GM10248 (cell line): ENCODE results near the gene NHS.

ENCODE experiments used
- CTCF ChIA-PET: fragments of 300-600 bp; sonication (Branson Sonifier 250); formaldehyde crosslinking; extraction: SDS; loops from one replicate; lab custom pipeline; 2021; ENCODE audit warnings: antibody characterized with exemption; lab: Yijun Ruan, JAX
- POLR2A ChIA-PET: fragments of 350-650 bp; sonication (Branson Sonifier 250); formaldehyde crosslinking; extraction: SDS; loops from one replicate; lab custom pipeline; 2020; ENCODE audit warnings: antibody characterized with exemption; lab: Yijun Ruan, JAX
- DNase-seq: peaks from one replicate; pipeline ENCODE4 v3.0.0; 2012; ENCODE audit errors: extremely low spot score
- TF ChIP-seq, protein P1 (sequence below): IDR thresholded peaks from 2 replicates; pipeline ENCODE4 v1.5.1; 2012; ENCODE audit warnings: mild to moderate bottlenecking, low read depth; ENCODE audit errors: extremely low read depth, missing control alignments, control extremely low read depth

Gene NHS

DNA sequence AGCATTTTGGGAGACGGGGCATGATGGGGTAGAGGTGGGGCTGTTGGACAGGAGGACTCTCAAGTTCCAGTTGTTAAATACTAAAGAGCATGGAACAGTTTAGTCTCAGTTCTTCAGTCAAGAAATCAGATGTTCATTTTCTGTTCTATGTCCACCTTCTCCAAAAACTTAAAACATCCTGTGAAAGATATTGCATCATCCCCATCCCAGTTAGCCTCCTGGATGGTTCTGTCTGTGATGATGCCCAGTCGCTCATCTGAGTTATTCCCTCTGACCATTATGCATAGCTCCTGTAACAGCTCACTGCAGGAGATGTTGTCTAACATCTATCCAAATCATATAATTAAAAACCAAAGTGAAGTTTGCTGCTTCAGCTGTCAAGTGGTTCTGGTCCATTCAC lies 330.2 kb downstream of the NHS start:
- ChIA-PET POLR2A (no interaction called here), CTCF (interaction anchor here (1.3 kb wide), 1 partner anchor 13 kb away, joined by 3 read pairs; no protein-coding TSS in a partner anchor)
- DNase-seq = no peak
- TF ChIP-seq, protein P1, sequence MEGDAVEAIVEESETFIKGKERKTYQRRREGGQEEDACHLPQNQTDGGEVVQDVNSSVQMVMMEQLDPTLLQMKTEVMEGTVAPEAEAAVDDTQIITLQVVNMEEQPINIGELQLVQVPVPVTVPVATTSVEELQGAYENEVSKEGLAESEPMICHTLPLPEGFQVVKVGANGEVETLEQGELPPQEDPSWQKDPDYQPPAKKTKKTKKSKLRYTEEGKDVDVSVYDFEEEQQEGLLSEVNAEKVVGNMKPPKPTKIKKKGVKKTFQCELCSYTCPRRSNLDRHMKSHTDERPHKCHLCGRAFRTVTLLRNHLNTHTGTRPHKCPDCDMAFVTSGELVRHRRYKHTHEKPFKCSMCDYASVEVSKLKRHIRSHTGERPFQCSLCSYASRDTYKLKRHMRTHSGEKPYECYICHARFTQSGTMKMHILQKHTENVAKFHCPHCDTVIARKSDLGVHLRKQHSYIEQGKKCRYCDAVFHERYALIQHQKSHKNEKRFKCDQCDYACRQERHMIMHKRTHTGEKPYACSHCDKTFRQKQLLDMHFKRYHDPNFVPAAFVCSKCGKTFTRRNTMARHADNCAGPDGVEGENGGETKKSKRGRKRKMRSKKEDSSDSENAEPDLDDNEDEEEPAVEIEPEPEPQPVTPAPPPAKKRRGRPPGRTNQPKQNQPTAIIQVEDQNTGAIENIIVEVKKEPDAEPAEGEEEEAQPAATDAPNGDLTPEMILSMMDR = no peak

DNA sequence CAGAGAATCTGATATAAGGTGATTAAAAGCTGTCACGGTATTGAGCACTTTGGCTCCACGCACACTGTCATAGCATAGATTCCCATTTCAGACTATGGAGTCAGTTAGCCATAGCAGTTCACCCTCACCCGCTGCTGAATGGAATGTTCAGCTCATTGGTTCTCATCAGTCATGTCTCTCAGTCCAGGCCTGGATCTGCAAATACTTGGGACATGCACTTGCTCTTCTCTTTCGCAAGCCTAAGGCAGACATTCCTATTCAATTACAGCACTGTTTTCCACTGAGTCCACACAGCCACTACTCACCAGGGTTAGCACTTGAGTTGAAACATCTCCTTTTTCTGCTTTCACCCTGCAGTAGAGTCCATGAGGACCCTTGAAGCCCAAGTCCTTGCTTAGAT lies 331.7 kb downstream of the NHS start:
- TF ChIP-seq, protein P1 = no peak
- POLR2A ChIA-PET = no interaction called here
- CTCF ChIA-PET = no interaction called here
- DNase-seq = no peak

DNA sequence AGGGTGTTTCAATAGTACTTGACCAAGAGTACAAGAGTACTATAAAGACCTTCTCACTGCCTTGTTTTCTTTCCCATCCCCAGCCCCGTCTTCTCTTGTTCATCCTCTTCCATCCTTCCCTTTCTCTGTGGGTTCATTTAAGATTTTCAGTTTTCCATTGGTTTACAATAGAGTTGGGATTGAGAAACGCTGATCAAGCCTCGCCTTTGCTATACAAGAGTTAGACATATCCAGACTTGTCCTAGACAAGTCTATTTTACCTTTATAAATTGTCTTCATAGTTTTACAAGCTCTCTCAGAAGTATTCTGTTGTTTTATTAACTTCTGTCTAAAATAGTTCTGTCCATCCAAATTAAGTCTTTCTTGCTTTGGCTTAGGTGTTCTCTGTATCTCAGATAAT lies 332.7 kb downstream of the NHS start:
- no peak for DNase-seq
- TF ChIP-seq, protein P1 = no peak
- ChIA-PET CTCF (no interaction called here), POLR2A (no interaction called here)

DNA sequence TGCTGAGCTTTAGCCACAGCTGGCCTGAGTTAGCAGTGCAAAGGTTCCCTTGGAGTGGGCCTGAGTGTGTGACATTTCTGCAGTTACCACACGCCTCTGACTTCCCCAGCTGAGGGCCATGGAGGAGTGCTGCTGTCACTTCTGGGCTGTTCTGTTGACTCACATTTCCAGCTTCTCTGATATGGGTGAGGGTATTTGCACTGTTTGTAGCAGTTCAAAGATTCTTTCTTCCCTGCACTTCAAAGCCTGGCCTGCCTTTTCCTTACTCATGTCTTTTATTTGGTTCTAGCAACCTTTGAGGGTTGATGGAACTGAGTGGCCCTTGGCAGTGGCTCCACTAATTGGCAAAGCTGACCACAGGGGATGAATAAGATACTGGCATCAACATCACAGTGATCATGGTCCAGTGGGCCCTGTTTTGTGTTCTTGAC lies 335.9 kb downstream of the NHS start:
- TF ChIP-seq, protein P1 = no peak
- DNase-seq = no peak
- ChIA-PET CTCF (no interaction called here), POLR2A (no interaction called here)

DNA sequence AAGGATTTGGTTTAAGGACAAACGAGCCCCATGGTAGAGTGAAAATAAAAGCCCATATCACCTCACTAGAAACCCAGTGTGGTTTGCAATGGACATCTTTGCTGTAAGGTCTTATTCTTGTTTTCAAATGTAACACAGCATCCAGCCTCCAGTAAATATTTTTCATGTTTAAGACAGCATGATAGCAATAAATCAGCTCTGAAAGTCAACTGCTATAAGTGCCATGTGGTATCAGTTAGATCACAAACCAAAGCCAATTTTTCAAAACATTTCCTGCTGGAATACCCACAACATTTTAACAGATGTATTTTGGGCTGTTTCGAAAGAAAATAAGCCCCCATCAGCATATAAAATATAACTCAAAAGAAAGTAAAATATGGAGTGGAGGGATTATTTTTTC lies 338.3 kb downstream of the NHS start:
- CTCF ChIA-PET = no interaction called here
- DNase-seq = no peak
- POLR2A ChIA-PET = no interaction called here
- TF ChIP-seq, protein P1 = no peak

- ChIA-PET CTCF (no interaction called here), POLR2A (no interaction called here)
- no peak for DNase-seq
- TF ChIP-seq, protein P1 = no peak
Measured at GRCh38 chrX:17718649-17719165, 343.7 kb downstream of the NHS start.
